Prostate gland (tissue), 2 donors: ENCODE measurements around the gene CPNE9. TPM values are rescaled to one million over a fixed set of nuclear protein-coding genes. Genes with fewer than 3 reads are reported as not detected.

ENCODE experiments used
- DNase-seq: peaks from one replicate; pipeline ENCODE4 v3.0.0-alpha.2; 2019; ENCODE audit warnings: low spot score
- H3K27ac ChIP-seq, 2 donors: fragments of 200-600 bp; sonication (generic); 2 replicates each; pipeline ENCODE4 v1.5.1; 2017 to 2019
- H3K27me3 ChIP-seq: fragments of 200-600 bp; sonication (generic); replicated peaks from 2 replicates; pipeline ENCODE4 v1.5.1; 2019; ENCODE audit not compliant: insufficient read depth
- H3K36me3 ChIP-seq, 2 donors: fragments of 200-600 bp; sonication (generic); 1 replicate in 1 of 2; 2 replicates in 1 of 2; pipeline versions ENCODE4 v1.5.1 to v1.8.1; 2017 to 2019
- H3K4me1 ChIP-seq: fragments of 200-600 bp; sonication (generic); replicated peaks from 2 replicates; pipeline ENCODE4 v1.5.1; 2019
- H3K4me3 ChIP-seq, 2 donors: fragments of 200-600 bp; sonication (generic); 2 replicates each; pipeline ENCODE4 v1.5.1; 2017 to 2019
- H3K9me3 ChIP-seq: fragments of 200-600 bp; sonication (generic); 2 replicates; pipeline ENCODE4 v1.5.1; 2017
- CTCF ChIP-seq, 4 experiments: fragments of 200-600 bp in 2 of 4; fragments of 450-650 bp in 2 of 4; sonication (generic) in 2 of 4; IDR thresholded peaks; 1 replicate in 3 of 4; 2 replicates in 1 of 4; pipeline ENCODE4 v1.5.1; 2016 to 2019; ENCODE audit warnings: antibody characterized with exemption in 4 of 4, mild to moderate bottlenecking in 2 of 4, moderate library complexity in 2 of 4
- POLR2A ChIP-seq: fragments of 450-650 bp; IDR thresholded peaks from one replicate; pipeline ENCODE4 v1.6.1; 2016; ENCODE audit warnings: antibody characterized with exemption, mild to moderate bottlenecking
- POLR2AphosphoS5 ChIP-seq: sonication (generic); formaldehyde crosslinking; IDR thresholded peaks from one replicate; pipeline ENCODE4 v1.6.1; 2017; ENCODE audit warnings: antibody characterized with exemption
- WGBS: methylation state at CpG from one replicate; pipeline ENCODE4 v1.1.5; 2018; 5-methylcytosine and 5-hydroxymethylcytosine counted together
- intact Hi-C: fragments of 100-400 bp; cut with DNase I; formaldehyde crosslinking; loops from one replicate; pipeline ENCODE4 v1.14.2; 2022
- total RNA-seq, 2 donors: library from RNA; depleted of rRNA; stranded (reverse); fragments of >200 nt; gene quantifications; one replicate each; pipeline ENCODE4 v1.1.0, GENCODE V29; 2016

The CPNE9 gene
- total RNA-seq, 2 donors from 2014 or later: not detected

- Histone ChIP-seq H3K36me3 (no peaks in the 10 kb centered on the region), H3K9me3 (no peaks in the 10 kb centered on the region), H3K4me3 (no peak overlapping the region), H3K27me3 (no peaks in the 10 kb centered on the region), H3K4me1 (no peaks in the 10 kb centered on the region), H3K27ac (no peak overlapping the region)
- no peak for DNase-seq
- TF ChIP-seq CTCF (IDR thresholded peaks at IDR 0.05) (no peak), POLR2A (no peak), POLR2AphosphoS5 (no peak)
- 79% methylated on average over 5 of the region's 5 CpGs for WGBS
- intact Hi-C loops: no loop called here
Measured at GRCh38 chr3:9776896-9777693, 73.5 kb downstream of the CPNE9 start.

- intact Hi-C loops: no loop called here
- 96% methylated on average over 1 of the region's 1 CpG for WGBS
Measured at GRCh38 chr3:9777694-9778021, 74.0 kb downstream of the CPNE9 start.

GRCh38 chr3:9778143-9779074 lies 74.8 kb downstream of the CPNE9 start:
- intact Hi-C loops: no loop called here
- no peak overlapping the region for H3K27ac ChIP-seq
- H3K4me3 ChIP-seq: no peak overlapping the region
- WGBS: 65% methylated on average over 5 of the region's 5 CpGs
- H3K9me3 ChIP-seq: no peaks in the 10 kb centered on the region
- no peak for TF ChIP-seq POLR2AphosphoS5
- no peak for TF ChIP-seq POLR2A
- no peak for TF ChIP-seq CTCF (IDR thresholded peaks at IDR 0.05)
- H3K4me1 ChIP-seq: no peaks in the 10 kb centered on the region
- no peaks in the 10 kb centered on the region for H3K36me3 ChIP-seq
- DNase-seq: no peak
- no peaks in the 10 kb centered on the region for H3K27me3 ChIP-seq

More at GRCh38 chr3:9777694-9778021, 74.0 kb downstream of the CPNE9 start:
- Histone ChIP-seq H3K4me3 (no peak overlapping the region), H3K9me3 (no peaks in the 10 kb centered on the region), H3K4me1 (no peaks in the 10 kb centered on the region), H3K27ac (no peak overlapping the region), H3K27me3 (no peaks in the 10 kb centered on the region), H3K36me3 (no peaks in the 10 kb centered on the region)
- TF ChIP-seq CTCF (IDR thresholded peaks at IDR 0.05) (no peak), POLR2AphosphoS5 (no peak), POLR2A (no peak)
- DNase-seq: no peak

- DNase-seq: no peak
- H3K4me1 ChIP-seq: no peaks in the 10 kb centered on the region
- WGBS: 83% methylated on average over 6 of the region's 6 CpGs
- H3K27me3 ChIP-seq: no peaks in the 10 kb centered on the region
- H3K4me3 ChIP-seq: no peak overlapping the region
- H3K36me3 ChIP-seq: peaks cover 4% of the 10 kb centered on the region in 2 donors
- no peaks in the 10 kb centered on the region for H3K9me3 ChIP-seq
- intact Hi-C loops: no loop called here
- no peak for TF ChIP-seq POLR2A
- TF ChIP-seq POLR2AphosphoS5: no peak
- TF ChIP-seq CTCF (IDR thresholded peaks at IDR 0.05): no peak
- no peak overlapping the region for H3K27ac ChIP-seq
Measured at GRCh38 chr3:9779075-9779593, 75.5 kb downstream of the CPNE9 start.

Other genes starting within 250 kb of the CPNE9 start
- gene LHFPL4, start 150.0 kb upstream of the CPNE9 start, total RNA-seq: 1 to 10 TPM in 1 of 2 donors, under 1 TPM in 1; 0.28 to 6.8 TPM
- 10 to 100 TPM; 30.3 to 59.8 TPM for gene MTMR14, start 54.3 kb upstream of the CPNE9 start, total RNA-seq
- gene BRPF1, start 27.9 kb downstream of the CPNE9 start, total RNA-seq: 10 to 100 TPM; 14.2 to 43.5 TPM
- 10 to 100 TPM; 22.6 to 38.2 TPM for gene OGG1, start 46.1 kb downstream of the CPNE9 start, total RNA-seq
- gene CAMK1, start 66.1 kb downstream of the CPNE9 start, total RNA-seq: 100 to 1,000 TPM in 1 of 2 donors, 10 to 100 TPM in 1; 74.4 to 167 TPM
- gene TADA3, start 88.6 kb downstream of the CPNE9 start, total RNA-seq: 100 to 1,000 TPM; 130 to 131 TPM
- gene ARPC4, start 89.2 kb downstream of the CPNE9 start, total RNA-seq: 100 to 1,000 TPM; 121 to 152 TPM
- 10 to 100 TPM; 40.7 to 69.0 TPM for gene TTLL3, start 106.4 kb downstream of the CPNE9 start, total RNA-seq
- gene RPUSD3, start 140.2 kb downstream of the CPNE9 start, total RNA-seq: 10 to 100 TPM; 40.9 to 44.6 TPM
- 1 to 10 TPM in 1 of 2 donors, not detected in 1; 3.5 TPM for gene CIDEC, start 176.4 kb downstream of the CPNE9 start, total RNA-seq
- 10 to 100 TPM; 37.0 to 61.5 TPM for gene JAGN1, start 186.8 kb downstream of the CPNE9 start, total RNA-seq
- gene IL17RE, start 199.0 kb downstream of the CPNE9 start, total RNA-seq: 10 to 100 TPM; 10.1 to 28.2 TPM
- 100 to 1,000 TPM in 1 of 2 donors, 10 to 100 TPM in 1; 80.7 to 152 TPM for gene IL17RC, start 213.3 kb downstream of the CPNE9 start, total RNA-seq
- 10 to 100 TPM; 46.9 to 64.9 TPM for gene CRELD1, start 230.0 kb downstream of the CPNE9 start, total RNA-seq
- gene PRRT3, start 248.6 kb downstream of the CPNE9 start, total RNA-seq: 10 to 100 TPM in 1 of 2 donors, 1 to 10 TPM in 1; 8.9 to 10.1 TPM